Left ventricle myocardium inferior (tissue), 1 donor: ENCODE results near the gene BLVRA. TPM values are rescaled to one million over a fixed set of nuclear protein-coding genes. Genes with fewer than 3 reads are reported as not detected.

Experiments used
- DNase-seq: peaks from one replicate; pipeline ENCODE4 v3.0.0-alpha.2; 2020
- H3K27ac ChIP-seq: fragments of 200-600 bp; replicated peaks from 2 replicates; pipeline ENCODE4 v1.8.0; 2021
- H3K27me3 ChIP-seq: fragments of 200-600 bp; 2 replicates; pipeline ENCODE4 v1.8.0; 2021; ENCODE audit warnings: low read depth
- H3K36me3 ChIP-seq: fragments of 200-600 bp; 2 replicates; pipeline ENCODE4 v1.8.0; 2021
- H3K4me1 ChIP-seq: fragments of 200-600 bp; 2 replicates; pipeline ENCODE4 v1.8.0; 2021
- H3K4me3 ChIP-seq: fragments of 200-600 bp; 2 replicates; pipeline ENCODE4 v1.8.0; 2021; ENCODE audit warnings: mild to moderate bottlenecking, moderate library complexity
- H3K9me3 ChIP-seq: fragments of 200-600 bp; replicated peaks from 2 replicates; pipeline ENCODE4 v1.8.0; 2021
- CTCF ChIP-seq: fragments of 200-600 bp; IDR thresholded peaks from 2 replicates; pipeline ENCODE4 v1.8.0; 2021; ENCODE audit warnings: antibody characterized with exemption, mild to moderate bottlenecking, borderline replicate concordance
- intact Hi-C: fragments of 100-400 bp; cut with micrococcal nuclease; formaldehyde crosslinking; loops from one replicate; pipeline ENCODE4 v1.11.0; 2022
- total RNA-seq: library from RNA; stranded (reverse); fragmentation: NEBNext Ultra II Directional; extraction: Animal tissue kit (Norgen Biotek cat#: 25700); gene quantifications from one replicate; pipeline ENCODE4 v1.2.1, GENCODE V29; 2021
- donor health status: DM: no; HTN: yes; CAD: no; lungs with severe emphysema.

BLVRA gene
- total RNA-seq, 1 donor from 2014 or later: 44.8 TPM

DNA sequence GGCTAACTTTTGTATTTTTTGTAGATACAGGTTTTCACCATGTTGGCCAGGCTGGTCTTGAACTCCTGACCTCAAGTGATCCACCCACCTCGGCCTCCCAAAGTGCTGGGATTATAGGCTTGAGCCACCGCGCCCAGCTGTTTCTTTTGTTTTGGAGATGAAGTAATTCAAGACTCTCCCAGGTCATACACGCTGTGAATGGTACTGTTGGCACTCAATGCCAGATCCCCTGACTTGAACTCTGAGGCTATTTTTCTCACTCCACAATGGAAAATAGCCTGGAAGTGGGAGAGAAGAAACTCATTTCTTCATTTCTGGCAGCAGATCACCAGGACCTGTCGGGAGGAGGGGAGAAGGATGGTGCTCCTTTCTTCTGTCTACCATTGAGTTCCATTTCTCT, 32.4 kb downstream of the BLVRA start:
- intact Hi-C loops: no loop called here
- H3K4me3 ChIP-seq: no peak overlapping the region
- peaks cover 73% of the 10 kb centered on the region for H3K36me3 ChIP-seq
- H3K27ac ChIP-seq: no peak overlapping the region
- DNase-seq: no peak
- H3K4me1 ChIP-seq: no peaks in the 10 kb centered on the region
- H3K9me3 ChIP-seq: no peaks in the 10 kb centered on the region
- no peak for TF ChIP-seq CTCF
- no peaks in the 10 kb centered on the region for H3K27me3 ChIP-seq

GRCh38 chr7:43791665-43792064, 33.2 kb downstream of the BLVRA start:
- Histone ChIP-seq H3K4me3 (no peak overlapping the region), H3K36me3 (peaks cover 79% of the 10 kb centered on the region), H3K9me3 (no peaks in the 10 kb centered on the region), H3K4me1 (no peaks in the 10 kb centered on the region), H3K27me3 (no peaks in the 10 kb centered on the region), H3K27ac (no peak overlapping the region)
- no peak for DNase-seq
- intact Hi-C loops: no loop called here
- no peak for TF ChIP-seq CTCF

GRCh38 chr7:43792471-43793150, 34.1 kb downstream of the BLVRA start:
- Histone ChIP-seq H3K27ac (no peak overlapping the region), H3K36me3 (peaks cover 83% of the 10 kb centered on the region), H3K9me3 (no peaks in the 10 kb centered on the region), H3K27me3 (no peaks in the 10 kb centered on the region), H3K4me3 (no peak overlapping the region), H3K4me1 (no peaks in the 10 kb centered on the region)
- no peak for DNase-seq
- TF ChIP-seq CTCF: no peak
- intact Hi-C loops: no loop called here

DNA sequence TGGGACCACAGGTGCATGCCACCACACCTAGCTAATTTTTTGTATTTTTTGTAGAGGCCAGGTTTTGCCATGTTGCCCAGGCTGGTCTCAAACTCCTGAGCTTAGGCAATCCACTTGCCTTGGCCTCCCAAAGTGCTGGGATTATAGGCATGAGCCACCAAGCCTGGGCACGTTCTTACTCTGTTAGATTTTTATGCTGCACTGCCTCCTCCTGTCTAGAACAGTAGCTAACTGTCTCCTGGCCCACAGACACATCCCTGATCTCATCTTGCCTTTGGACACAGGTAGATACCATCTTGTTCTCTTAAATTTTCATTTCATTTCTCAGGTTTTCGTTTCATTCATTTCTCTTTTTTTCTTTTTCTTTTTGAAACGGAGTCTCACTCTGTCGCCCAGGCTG, 41.1 kb downstream of the BLVRA start:
- Histone ChIP-seq H3K4me1 (no peaks in the 10 kb centered on the region), H3K27ac (no peak overlapping the region), H3K27me3 (no peaks in the 10 kb centered on the region), H3K36me3 (peaks cover 67% of the 10 kb centered on the region), H3K9me3 (no peaks in the 10 kb centered on the region), H3K4me3 (no peak overlapping the region)
- TF ChIP-seq CTCF: no peak
- intact Hi-C loops: no loop called here
- no peak for DNase-seq

DNA sequence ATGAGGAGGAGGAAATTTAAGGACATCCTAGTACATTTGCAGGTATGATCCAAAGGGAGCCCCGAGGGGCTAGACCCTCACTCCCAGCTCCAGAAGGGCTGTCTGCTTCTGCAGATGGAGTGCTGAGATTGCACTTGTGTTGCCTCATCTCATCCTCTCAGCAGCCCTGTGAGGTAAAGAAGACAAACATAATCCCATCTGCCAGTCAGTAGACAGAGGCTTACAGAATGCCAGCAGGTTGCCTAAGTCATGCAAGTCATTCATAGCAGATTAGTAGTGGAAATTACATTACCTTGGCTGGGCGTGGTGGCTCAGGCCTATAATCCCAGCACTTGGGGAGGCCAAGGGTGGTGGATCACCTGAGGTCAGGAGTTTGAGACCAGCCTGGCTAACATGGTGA, 45.4 kb downstream of the BLVRA start:
- DNase-seq: no peak
- Histone ChIP-seq H3K27me3 (no peaks in the 10 kb centered on the region), H3K4me3 (no peak overlapping the region), H3K9me3 (no peaks in the 10 kb centered on the region), H3K27ac (no peak overlapping the region), H3K4me1 (no peaks in the 10 kb centered on the region), H3K36me3 (peaks cover 87% of the 10 kb centered on the region)
- no peak for TF ChIP-seq CTCF
- intact Hi-C loops: no loop called here

DNA sequence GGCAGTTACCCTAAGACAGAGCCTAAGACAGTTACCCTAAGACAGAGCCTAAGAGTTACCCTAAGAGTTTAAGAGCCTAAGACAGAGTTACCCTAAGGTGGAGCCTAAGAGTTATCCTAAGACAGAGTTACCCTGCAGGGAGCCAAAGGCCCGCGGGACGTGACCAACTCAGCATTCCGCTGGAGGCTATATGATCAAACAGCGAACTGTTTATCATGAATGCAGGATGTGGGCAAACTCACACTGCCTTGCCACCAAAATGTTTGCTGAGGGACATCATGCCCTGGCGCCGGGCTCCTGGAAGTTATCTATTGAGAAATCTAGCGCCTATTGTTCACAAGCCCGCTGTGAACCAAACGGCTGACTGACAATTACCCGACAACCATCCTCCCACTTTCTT, 49.9 kb downstream of the BLVRA start:
- DNase-seq: no peak
- Histone ChIP-seq H3K27ac (no peak overlapping the region), H3K27me3 (peaks cover 16% of the 10 kb centered on the region), H3K4me3 (no peak overlapping the region), H3K9me3 (no peaks in the 10 kb centered on the region), H3K36me3 (peaks cover 50% of the 10 kb centered on the region), H3K4me1 (no peaks in the 10 kb centered on the region)
- no peak for TF ChIP-seq CTCF
- intact Hi-C loops: no loop called here
